ENCODE data around the gene SEMA3F. TPM values are rescaled to one million over a fixed set of nuclear protein-coding genes. Genes with fewer than 3 reads are reported as not detected.
A peak's percentile ranks its signal among the peaks of the same experiment; 100 is the strongest.
"Not testable (repeated sequence)": the region's sequence is repeated elsewhere in the genome, so short reads cannot be mapped to it uniquely, and the experiment has no call there.

Gene SEMA3F
- total RNA-seq, 1 donor from 2014 or later = 73.6 TPM

GRCh38 chr3:50210510-50211367, 55.6 kb downstream of the SEMA3F start:
- DNase-seq (ENCODE audit: low read depth, low spot score) = no peak

- not testable (repeated sequence) for DNase-seq (ENCODE audit: low read depth, low spot score)
Measured at GRCh38 chr3:50211368-50211717, 56.2 kb downstream of the SEMA3F start.

GRCh38 chr3:50211930-50212329, 56.8 kb downstream of the SEMA3F start:
- DNase-seq (ENCODE audit: low read depth, low spot score) = no peak

- DNase-seq (ENCODE audit: low read depth, low spot score) = no peak
Measured at GRCh38 chr3:50212502-50212901, 57.4 kb downstream of the SEMA3F start.

GRCh38 chr3:50212971-50213370, 57.8 kb downstream of the SEMA3F start:
- no peak for DNase-seq (ENCODE audit: low read depth, low spot score)

GRCh38 chr3:50213373-50213772, 58.2 kb downstream of the SEMA3F start:
- DNase-seq (ENCODE audit: low read depth, low spot score) = no peak

GRCh38 chr3:50214824-50215223, 59.7 kb downstream of the SEMA3F start:
- no peak for DNase-seq (ENCODE audit: low read depth, low spot score)

GRCh38 chr3:50215529-50215928, 60.4 kb downstream of the SEMA3F start:
- no peak for DNase-seq (ENCODE audit: low read depth, low spot score)

GRCh38 chr3:50217681-50218080, 62.6 kb downstream of the SEMA3F start:
- no peak for DNase-seq (ENCODE audit: low read depth, low spot score)

- no peak for DNase-seq (ENCODE audit: low read depth, low spot score)
Measured at GRCh38 chr3:50218448-50218847, 63.3 kb downstream of the SEMA3F start.

GRCh38 chr3:50219285-50219684, 64.2 kb downstream of the SEMA3F start:
- DNase-seq (ENCODE audit: low read depth, low spot score) = no peak

- DNase-seq (ENCODE audit: low read depth, low spot score) = no peak
Measured at GRCh38 chr3:50220109-50220508, 65.0 kb downstream of the SEMA3F start.

GRCh38 chr3:50221051-50221410, 65.9 kb downstream of the SEMA3F start:
- no peak for DNase-seq (ENCODE audit: low read depth, low spot score)

- no peak for DNase-seq (ENCODE audit: low read depth, low spot score)
Measured at GRCh38 chr3:50221411-50222168, 66.5 kb downstream of the SEMA3F start.

- DNase-seq (ENCODE audit: low read depth, low spot score) = no peak
Measured at GRCh38 chr3:50222169-50222528, 67.0 kb downstream of the SEMA3F start.

- no peak for DNase-seq (ENCODE audit: low read depth, low spot score)
Measured at GRCh38 chr3:50224639-50225038, 69.5 kb downstream of the SEMA3F start.

GRCh38 chr3:50226888-50227389, 71.8 kb downstream of the SEMA3F start:
- DNase-seq (ENCODE audit: low read depth, low spot score) = no peak

GRCh38 chr3:50227390-50228183, 72.5 kb downstream of the SEMA3F start:
- DNase-seq (ENCODE audit: low read depth, low spot score) = peak; percentile 22

- not testable (repeated sequence) for DNase-seq (ENCODE audit: low read depth, low spot score)
Measured at GRCh38 chr3:50228184-50228763, 73.2 kb downstream of the SEMA3F start.

GRCh38 chr3:50229490-50229889, 74.4 kb downstream of the SEMA3F start:
- no peak for DNase-seq (ENCODE audit: low read depth, low spot score)

GRCh38 chr3:50230104-50230793, 75.1 kb downstream of the SEMA3F start:
- DNase-seq (ENCODE audit: low read depth, low spot score) = no peak
